HepG2 (cell line): Measurements from ENCODE around the gene ADSS2. TPM values are rescaled to one million over a fixed set of nuclear protein-coding genes. Genes with fewer than 3 reads are reported as not detected.

Experiments used
- ATAC-seq: fragments of 200-7000 bp; cut with Tn5 transposase; 3 replicates; pipeline ENCODE4 v1.9.1; 2020; ENCODE audit warnings: mild to moderate bottlenecking, moderate library complexity
- BruUV-seq: library from RNA; stranded (reverse); fragments of 400-500 nt; replicated peaks from 2 replicates; lab custom pipeline; 2021; lab: Mats Ljungman, UMichigan
- CTCF ChIA-PET: fragments of 300-600 bp; formaldehyde crosslinking; extraction: SDS; loops from one replicate; lab custom pipeline; 2021; ENCODE audit warnings: low total read pairs, inconsistent platforms, low intra/inter-chr PET ratio; lab: Yijun Ruan, JAX
- POLR2A ChIA-PET: fragments of 350-600 bp; sonication (Branson Sonifier 250); formaldehyde crosslinking; loops from one replicate; lab custom pipeline; 2020; ENCODE audit warnings: antibody characterized with exemption, inconsistent platforms; lab: Yijun Ruan, JAX
- DNase-seq: peaks from one replicate; pipeline ENCODE4 v3.0.0-alpha.2; 2015; ENCODE audit warnings: low spot score
- FAIRE-seq: peaks from 3 replicates; lab custom pipeline; 2011; peaks lifted over from hg19 to GRCh38; lab: Jason Lieb, UNC
- H2AFZ ChIP-seq: one replicate; pipeline ENCODE4 v1.6.1; 2011; ENCODE audit warnings: low read length, inconsistent platforms
- H3K27ac ChIP-seq: fragments of 300-600 bp; 3 replicates; pipeline ENCODE4 v1.8.0; 2011; ENCODE audit warnings: mixed run types, mild to moderate bottlenecking, mixed read lengths, low read length, inconsistent platforms; ENCODE audit not compliant: insufficient read depth; ENCODE audit errors: extremely low read length
- H3K27me3 ChIP-seq, 2 experiments: fragments of 200-600 bp in 1 of 2; 2 replicates in 1 of 2; 3 replicates in 1 of 2; pipeline versions ENCODE4 v1.6.0 to v1.8.0; 2011; ENCODE audit warnings: low read length in 2 of 2, mild to moderate bottlenecking in 2 of 2, moderate library complexity in 2 of 2, inconsistent platforms in 1 of 2; ENCODE audit not compliant: insufficient read depth in 2 of 2, control insufficient read depth in 1 of 2
- H3K36me3 ChIP-seq, 2 experiments: fragments of 200-600 bp in 1 of 2; replicated peaks in 1 of 2; 2 replicates in 1 of 2; 3 replicates in 1 of 2; pipeline versions ENCODE4 v1.5.1 to v1.8.0; 2011; ENCODE audit warnings: low read length in 2 of 2, inconsistent platforms in 1 of 2; ENCODE audit not compliant: insufficient read depth in 2 of 2, control insufficient read depth in 1 of 2
- H3K4me1 ChIP-seq: 2 replicates; pipeline ENCODE4 v1.5.1; 2012; ENCODE audit warnings: low read length, inconsistent platforms; ENCODE audit not compliant: insufficient read depth
- H3K4me2 ChIP-seq: 2 replicates; pipeline ENCODE4 v1.6.0; 2011; ENCODE audit warnings: low read depth, low read length, inconsistent platforms
- H3K4me3 ChIP-seq, 3 experiments: fragments of 200-600 bp in 1 of 3; sonication (generic), shearing (Covaris generic) in 1 of 3; replicated peaks in 1 of 3; 2 replicates each; pipeline ENCODE4 v1.5.1; 2011 to 2016; ENCODE audit warnings: low read length in 3 of 3, inconsistent platforms in 2 of 3, low read depth in 2 of 3, mild to moderate bottlenecking in 2 of 3, control low read depth in 1 of 3, mixed read lengths in 1 of 3; ENCODE audit not compliant: insufficient read depth in 1 of 3
- H3K79me2 ChIP-seq: one replicate; pipeline ENCODE4 v1.6.1; 2011; ENCODE audit warnings: low read length, inconsistent platforms; ENCODE audit not compliant: insufficient read depth
- H3K9ac ChIP-seq: 2 replicates; pipeline ENCODE4 v1.6.0; 2011; ENCODE audit warnings: mild to moderate bottlenecking, low read depth, low read length, inconsistent platforms; ENCODE audit not compliant: insufficient read depth
- H3K9me3 ChIP-seq: 2 replicates; pipeline ENCODE4 v1.5.1; 2012; ENCODE audit warnings: mild to moderate bottlenecking, low read length
- H4K20me1 ChIP-seq: 2 replicates; pipeline ENCODE4 v1.6.0; 2011; ENCODE audit warnings: inconsistent platforms, mild to moderate bottlenecking, low read length, moderate library complexity; ENCODE audit not compliant: insufficient read depth
- ELF1 ChIP-seq: sonication (generic); formaldehyde crosslinking; IDR thresholded peaks from 2 replicates; pipeline ENCODE4 v1.4.0; 2020; ENCODE audit warnings: missing genetic modification reagents
- MIXL1 ChIP-seq: IDR thresholded peaks from 2 replicates; pipeline ENCODE4 v1.6.1; 2016
- MXD1 ChIP-seq: sonication (generic); formaldehyde crosslinking; IDR thresholded peaks from 2 replicates; pipeline ENCODE4 v1.4.0; 2020; ENCODE audit warnings: mild to moderate bottlenecking, missing genetic modification reagents
- PRDM15 ChIP-seq: sonication (generic); formaldehyde crosslinking; IDR thresholded peaks from 2 replicates; pipeline ENCODE4 v1.4.0; 2020; ENCODE audit warnings: missing genetic modification reagents
- RCOR2 ChIP-seq: IDR thresholded peaks from 2 replicates; pipeline ENCODE4 v1.6.1; 2016; ENCODE audit warnings: missing biosample characterization, missing genetic modification reagents
- SRY ChIP-seq: sonication (generic); formaldehyde crosslinking; IDR thresholded peaks from 2 replicates; pipeline ENCODE4 v1.8.0; 2022; ENCODE audit warnings: mild to moderate bottlenecking, missing genetic modification reagents
- ZBTB2 ChIP-seq: sonication (generic); formaldehyde crosslinking; IDR thresholded peaks from 2 replicates; pipeline ENCODE4 v1.8.0; 2022; ENCODE audit warnings: low read depth, missing genetic modification reagents
- ZBTB34 ChIP-seq: sonication (generic); formaldehyde crosslinking; IDR thresholded peaks from 2 replicates; pipeline ENCODE4 v1.8.0; 2022; ENCODE audit warnings: mild to moderate bottlenecking, missing genetic modification reagents
- ZNF280B ChIP-seq: sonication (generic); formaldehyde crosslinking; IDR thresholded peaks from 2 replicates; pipeline ENCODE4 v1.5.0; 2020; ENCODE audit warnings: missing genetic modification reagents, mild to moderate bottlenecking, borderline replicate concordance
- ZNF558 ChIP-seq: sonication (generic); formaldehyde crosslinking; IDR thresholded peaks from 2 replicates; pipeline ENCODE4 v1.9.0; 2022; ENCODE audit warnings: mild to moderate bottlenecking, missing genetic modification reagents, borderline replicate concordance
- WGBS: methylation state at CpG from one replicate; pipeline ENCODE4 v1.1.6; 2017; ENCODE audit warnings: low lambda C conversion rate; 5-methylcytosine and 5-hydroxymethylcytosine counted together
- in situ Hi-C: cut with HindIII; loops from 2 replicates; pipeline ENCODE4 v1.10.0; 2017; ENCODE audit warnings: low pct_unique_long_range_greater_than_20kb; ENCODE audit not compliant: extremely low pct_ligation_motif_present
- intact Hi-C: fragments of 100-400 bp; cut with micrococcal nuclease; formaldehyde crosslinking; loops from one replicate; pipeline ENCODE4 v1.10.0; 2022; ENCODE audit not compliant: unreplicated experiment
- polyA plus RNA-seq, 8 experiments: library from polyadenylated mRNA; depleted of rRNA in 3 of 8; stranded (reverse) in 7 of 8; unstranded in 1 of 8; fragments of >200 nt; fragmentation: Illumina TruSeq in 4 of 8; extraction: Trizol in 4 of 8; gene quantifications; 2 replicates each; pipeline versions ENCODE4 v1.2.1 to v1.2.3, GENCODE V29; 2011 to 2016; ENCODE audit warnings: low read depth in 4 of 8, missing spikeins in 1 of 8, mixed read lengths in 1 of 8; ENCODE audit not compliant: insufficient read depth in 1 of 8
- total RNA-seq, 5 experiments: library from RNA; depleted of rRNA; stranded (reverse); fragments of >200 nt; fragmentation: Illumina TruSeq; extraction: Trizol; gene quantifications; 2 replicates each; pipeline ENCODE4 v1.2.3, GENCODE V29; 2016; ENCODE audit warnings: low read depth in 1 of 5

The ADSS2 gene
- total and polyA plus RNA-seq, 2 of the 13 experiments (the other 11 are each of a cell fraction or from before 2014, with no cell fraction given), result 15.1 to 43.4 TPM

- ChIA-PET POLR2A (no interaction called here), CTCF (no interaction called here)
- TF ChIP-seq SRY (CRISPR knock-in tag), result no peak
- TF ChIP-seq ZBTB34 (CRISPR knock-in tag), result no peak
- TF ChIP-seq PRDM15 (CRISPR knock-in tag), result no peak
- TF ChIP-seq ZNF280B, result no peak
- no peak for TF ChIP-seq MIXL1 (CRISPR knock-in tag)
- TF ChIP-seq MXD1 (CRISPR knock-in tag), result no peak
- TF ChIP-seq ZNF558 (CRISPR knock-in tag), result no peak
- no peak for TF ChIP-seq ELF1
- no peak for TF ChIP-seq RCOR2
- no peak for TF ChIP-seq ZBTB2
- Histone ChIP-seq H3K4me2 (no peak overlapping the region), H3K9ac (no peak overlapping the region), H3K79me2 (no peaks in the 10 kb centered on the region), H3K4me1 (no peaks in the 10 kb centered on the region), H3K4me3 (no peak overlapping the region), H3K27ac (no peak overlapping the region), H3K36me3 (no peaks in the 10 kb centered on the region), H2AFZ (no peak overlapping the region), H4K20me1 (no peaks in the 10 kb centered on the region), H3K9me3 (no peaks in the 10 kb centered on the region), H3K27me3 (no peaks in the 10 kb centered on the region)
- intact Hi-C loops, result no loop called here
- in situ Hi-C loops, result no loop called here
- no TSS peak for BruUV-seq
- no peak for ATAC-seq
- WGBS, result 44% methylated on average over 3 of the region's 3 CpGs
- FAIRE-seq, result no peak
- DNase-seq, result no peak
Observed at GRCh38 chr1:244384066-244384465, 67.6 kb downstream of the ADSS2 start.
